Lower leg skin (tissue), 4 donors: ENCODE measurements around the gene INPP5D. TPM values are rescaled to one million over a fixed set of nuclear protein-coding genes. Genes with fewer than 3 reads are reported as not detected.
"Not testable (repeated sequence)": the region's sequence is repeated elsewhere in the genome, so short reads cannot be mapped to it uniquely, and the experiment has no call there.

ENCODE experiments used
- DNase-seq, 2 donors: peaks; one replicate each; pipeline ENCODE4 v3.0.0-alpha.2; 2019; ENCODE audit warnings: low spot score in 2 of 2
- H3K4me3 ChIP-seq: fragments of 200-600 bp; sonication (generic); 2 replicates; pipeline ENCODE4 v1.5.1; 2017; ENCODE audit warnings: mild to moderate bottlenecking, low read depth; ENCODE audit not compliant: poor library complexity, severe bottlenecking
- POLR2A ChIP-seq, 2 donors: fragments of 450-650 bp; IDR thresholded peaks; one replicate each; pipeline ENCODE4 v1.6.1; 2016 to 2017; ENCODE audit warnings: antibody characterized with exemption in 2 of 2, mild to moderate bottlenecking in 1 of 2, moderate library complexity in 1 of 2
- WGBS, 2 donors: methylation state at CpG; one replicate each; pipeline ENCODE4 v1.1.5; 2018; 5-methylcytosine and 5-hydroxymethylcytosine counted together
- intact Hi-C: fragments of 100-400 bp; cut with DNase I; formaldehyde crosslinking; loops from one replicate; pipeline ENCODE4 v1.15.0; 2023; ENCODE audit warnings: low total_unique reads
- total RNA-seq, 4 donors: library from RNA; depleted of rRNA; stranded (reverse); fragments of >200 nt; gene quantifications; one replicate each; pipeline ENCODE4 v1.1.0, GENCODE V29; 2016
- TF ChIP-seq, protein P1 (sequence below), 3 donors: fragments of 450-650 bp; IDR thresholded peaks; one replicate each; pipeline ENCODE4 v1.5.1; 2016; ENCODE audit warnings: antibody characterized with exemption in 3 of 3, mild to moderate bottlenecking in 3 of 3, moderate library complexity in 2 of 3

INPP5D gene
- total RNA-seq, 4 donors from 2014 or later, result 8.6 to 15.0 (median 13.0) TPM

- WGBS, 2 donors, result 56 to 72% methylated on average over 9 of the region's 9 CpGs
- no peak for TF ChIP-seq POLR2A (IDR thresholded peaks at IDR 0.05)
- TF ChIP-seq, protein P1, sequence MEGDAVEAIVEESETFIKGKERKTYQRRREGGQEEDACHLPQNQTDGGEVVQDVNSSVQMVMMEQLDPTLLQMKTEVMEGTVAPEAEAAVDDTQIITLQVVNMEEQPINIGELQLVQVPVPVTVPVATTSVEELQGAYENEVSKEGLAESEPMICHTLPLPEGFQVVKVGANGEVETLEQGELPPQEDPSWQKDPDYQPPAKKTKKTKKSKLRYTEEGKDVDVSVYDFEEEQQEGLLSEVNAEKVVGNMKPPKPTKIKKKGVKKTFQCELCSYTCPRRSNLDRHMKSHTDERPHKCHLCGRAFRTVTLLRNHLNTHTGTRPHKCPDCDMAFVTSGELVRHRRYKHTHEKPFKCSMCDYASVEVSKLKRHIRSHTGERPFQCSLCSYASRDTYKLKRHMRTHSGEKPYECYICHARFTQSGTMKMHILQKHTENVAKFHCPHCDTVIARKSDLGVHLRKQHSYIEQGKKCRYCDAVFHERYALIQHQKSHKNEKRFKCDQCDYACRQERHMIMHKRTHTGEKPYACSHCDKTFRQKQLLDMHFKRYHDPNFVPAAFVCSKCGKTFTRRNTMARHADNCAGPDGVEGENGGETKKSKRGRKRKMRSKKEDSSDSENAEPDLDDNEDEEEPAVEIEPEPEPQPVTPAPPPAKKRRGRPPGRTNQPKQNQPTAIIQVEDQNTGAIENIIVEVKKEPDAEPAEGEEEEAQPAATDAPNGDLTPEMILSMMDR (IDR thresholded peaks at IDR 0.05), result no peak
- intact Hi-C loops, result no loop called here
- H3K4me3 ChIP-seq, result no peak overlapping the region
- no peak for DNase-seq
These were observed 93.1 kb downstream of the INPP5D start for GRCh38 chr2:233153146-233153798.

GRCh38 chr2:233156001-233156400 lies 95.9 kb downstream of the INPP5D start:
- intact Hi-C loops, result no loop called here
- no peak overlapping the region for H3K4me3 ChIP-seq
- WGBS, 2 donors, result 87 to 97% methylated on average over 4 of the region's 4 CpGs
- no peak for DNase-seq
- no peak for TF ChIP-seq POLR2A (IDR thresholded peaks at IDR 0.05)
- TF ChIP-seq, protein P1 (IDR thresholded peaks at IDR 0.05), result no peak

- intact Hi-C loops, DNase-seq, H3K4me3 ChIP-seq: not testable (repeated sequence)
- 81 to 94% methylated on average over 5 of the region's 5 CpGs for WGBS, 2 donors
These were observed 96.3 kb downstream of the INPP5D start for GRCh38 chr2:233156461-233156860.

GRCh38 chr2:233161730-233162129 lies 101.6 kb downstream of the INPP5D start:
- no peak for TF ChIP-seq POLR2A (IDR thresholded peaks at IDR 0.05)
- TF ChIP-seq, protein P1 (IDR thresholded peaks at IDR 0.05), result no peak
- no peak overlapping the region for H3K4me3 ChIP-seq
- no peak for DNase-seq
- WGBS, 2 donors, result 79 to 88% methylated on average over 11 of the region's 11 CpGs
- intact Hi-C loops, result no loop called here

DNA sequence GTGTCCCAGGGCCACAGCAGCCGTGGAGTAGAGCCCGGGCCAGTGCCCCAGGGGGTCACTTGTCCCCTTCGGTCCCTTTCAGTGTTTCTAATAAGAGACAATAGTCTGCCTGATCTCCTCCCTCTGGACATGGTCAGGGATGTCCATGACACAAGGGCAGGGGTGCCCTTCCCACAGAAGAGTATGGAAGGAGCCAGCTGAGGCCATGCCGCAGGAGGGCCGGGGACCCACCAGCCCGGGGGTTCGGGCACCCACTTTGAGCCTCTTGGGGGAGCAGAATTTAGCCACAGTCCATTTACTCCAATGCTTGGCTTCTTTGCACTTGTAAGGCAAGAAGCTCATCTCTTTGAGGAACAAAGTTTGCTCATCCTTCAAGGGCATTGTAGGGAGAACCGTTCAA lies 102.6 kb downstream of the INPP5D start:
- intact Hi-C loops, result no loop called here
- DNase-seq, result no peak
- TF ChIP-seq, protein P1 (IDR thresholded peaks at IDR 0.05), result no peak
- no peak for TF ChIP-seq POLR2A (IDR thresholded peaks at IDR 0.05)
- WGBS, 2 donors, result 83 to 87% methylated on average over 7 to 8 of the region's 8 CpGs
- H3K4me3 ChIP-seq, result no peak overlapping the region

DNA sequence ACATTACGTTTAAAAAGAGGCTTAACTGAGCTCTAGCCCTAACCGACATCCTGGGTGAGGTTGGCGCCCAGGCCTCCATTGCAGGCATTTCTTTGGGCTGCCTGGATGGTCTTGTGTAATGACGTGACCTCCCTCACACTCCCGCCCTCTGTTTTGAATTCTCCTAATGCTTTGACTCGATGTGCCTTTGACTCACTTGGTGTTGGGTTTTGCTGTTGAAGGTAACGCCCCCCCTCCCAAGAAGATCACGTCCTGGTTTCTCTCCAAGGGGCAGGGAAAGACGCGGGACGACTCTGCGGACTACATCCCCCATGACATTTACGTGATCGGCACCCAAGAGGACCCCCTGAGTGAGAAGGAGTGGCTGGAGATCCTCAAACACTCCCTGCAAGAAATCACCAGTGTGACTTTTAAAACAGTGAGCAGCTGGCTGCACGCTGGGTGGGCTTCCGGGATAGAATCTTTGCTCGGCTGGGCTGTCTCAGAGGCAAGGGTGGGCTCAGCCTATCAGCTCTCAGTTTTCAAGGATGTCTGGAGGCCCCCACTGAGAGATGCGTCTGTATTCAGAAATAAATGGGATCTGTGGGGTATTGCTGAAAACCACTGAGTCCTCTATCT lies 103.5 kb downstream of the INPP5D start:
- TF ChIP-seq, protein P1 (IDR thresholded peaks at IDR 0.05), result no peak
- no peak for TF ChIP-seq POLR2A (IDR thresholded peaks at IDR 0.05)
- WGBS, 2 donors, result 75 to 82% methylated on average over 18 of the region's 18 CpGs
- DNase-seq, result no peak
- H3K4me3 ChIP-seq, result no peak overlapping the region
- intact Hi-C loops, result no loop called here
